ENCODE data around the gene CD44. TPM values are rescaled to one million over a fixed set of nuclear protein-coding genes. Genes with fewer than 3 reads are reported as not detected.

The CD44 gene
- total and polyA plus RNA-seq, 2 experiments from 2014 or later, result 8.5 to 41.3 TPM

DNA sequence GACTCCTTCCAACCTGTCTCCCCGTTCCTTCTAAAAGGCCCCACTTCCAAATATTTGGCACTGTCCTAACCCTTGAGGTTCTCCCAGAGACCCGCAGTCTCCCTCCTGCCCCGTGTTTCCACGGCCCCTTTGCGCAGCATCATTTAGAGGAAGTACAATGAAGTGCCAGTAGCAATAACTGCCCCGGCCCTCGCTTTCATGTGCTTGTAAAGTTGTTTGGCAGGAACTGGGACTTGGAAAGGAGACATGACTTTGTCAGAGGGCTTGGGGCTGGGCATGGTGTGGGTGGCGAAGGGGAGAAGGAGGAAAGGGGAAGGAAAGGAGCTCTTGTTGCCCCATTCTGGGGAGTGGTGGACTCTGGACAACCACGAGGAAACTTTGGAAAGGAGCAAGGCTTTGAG, 2.6 kb downstream of the CD44 start:
- TF ChIP-seq CTCF (IDR thresholded peaks at IDR 0.05; ENCODE audit: low read depth, low read length), result no peak
- Histone ChIP-seq H3K4me1 (ENCODE audit: low read depth) (peaks cover 3% of the 10 kb centered on the region), H3K9me3 (ENCODE audit: low read depth) (no peaks in the 10 kb centered on the region), H3K36me3 (no peaks in the 10 kb centered on the region), H3K4me3 (no peak overlapping the region), H3K27ac (no peak overlapping the region), H3K27me3 (peaks cover 30% of the 10 kb centered on the region)
- no peak for DNase-seq (ENCODE audit: low read depth in 1 of 2, low spot score in 1 of 2)

DNA sequence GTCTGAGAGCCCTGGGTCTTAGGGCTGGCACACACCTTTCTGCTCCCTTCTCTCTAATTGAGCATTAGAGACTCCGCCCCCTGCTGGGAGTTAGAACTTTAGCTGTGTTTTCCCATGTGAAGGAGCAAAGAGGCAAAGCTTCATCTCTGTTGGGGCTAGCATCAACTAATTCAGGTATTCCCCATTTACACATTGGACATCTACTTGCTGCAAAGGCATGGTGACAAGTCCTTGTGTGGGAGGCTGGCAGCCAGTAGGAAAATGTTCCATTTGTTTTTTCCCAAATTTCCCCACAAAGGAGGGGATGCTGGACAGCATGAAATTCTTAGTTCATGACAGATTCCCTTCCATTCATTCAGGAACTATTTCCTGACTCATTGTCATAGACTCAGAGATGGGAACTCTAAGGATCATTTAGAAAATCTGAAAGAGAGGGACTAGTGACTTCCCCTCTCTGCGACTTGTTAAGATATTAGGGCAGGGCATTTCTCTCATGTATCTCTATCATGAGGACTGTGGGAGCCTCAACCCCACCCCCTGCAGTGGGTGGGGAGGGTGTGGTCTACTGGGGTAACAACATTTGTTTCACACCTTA, 3.6 kb downstream of the CD44 start:
- Histone ChIP-seq H3K27me3 (peaks cover 20% of the 10 kb centered on the region), H3K36me3 (no peaks in the 10 kb centered on the region), H3K9me3 (ENCODE audit: low read depth) (no peaks in the 10 kb centered on the region), H3K27ac (no peak overlapping the region), H3K4me3 (no peak overlapping the region), H3K4me1 (ENCODE audit: low read depth) (peaks cover 3% of the 10 kb centered on the region)
- peak; percentile 21 for TF ChIP-seq CTCF (IDR thresholded peaks at IDR 0.05; ENCODE audit: low read depth, low read length)
- peak in 1 of 2 donors; percentile 41 for DNase-seq (ENCODE audit: low read depth in 1 of 2, low spot score in 1 of 2)

- no peak for DNase-seq (ENCODE audit: low read depth in 1 of 2, low spot score in 1 of 2)
- H3K36me3 ChIP-seq, result no peaks in the 10 kb centered on the region
- peaks cover 3% of the 10 kb centered on the region for H3K4me1 ChIP-seq (ENCODE audit: low read depth)
- TF ChIP-seq CTCF (IDR thresholded peaks at IDR 0.05; ENCODE audit: low read depth, low read length), result no peak
- H3K27me3 ChIP-seq, result peaks cover 11% of the 10 kb centered on the region
- H3K27ac ChIP-seq, result no peak overlapping the region
- no peaks in the 10 kb centered on the region for H3K9me3 ChIP-seq (ENCODE audit: low read depth)
- H3K4me3 ChIP-seq, result no peak overlapping the region
Measured at GRCh38 chr11:35143297-35144135, 4.5 kb downstream of the CD44 start.

- Histone ChIP-seq H3K9me3 (ENCODE audit: low read depth) (no peaks in the 10 kb centered on the region), H3K27me3 (peaks cover 4% of the 10 kb centered on the region), H3K4me1 (ENCODE audit: low read depth) (peaks cover 3% of the 10 kb centered on the region), H3K27ac (no peak overlapping the region), H3K36me3 (no peaks in the 10 kb centered on the region), H3K4me3 (no peak overlapping the region)
- TF ChIP-seq CTCF (IDR thresholded peaks at IDR 0.05; ENCODE audit: low read depth, low read length), result no peak
- peak in 1 of 2 donors; percentile 66 for DNase-seq (ENCODE audit: low read depth in 1 of 2, low spot score in 1 of 2)
Measured at GRCh38 chr11:35144136-35144741, 5.3 kb downstream of the CD44 start.

DNA sequence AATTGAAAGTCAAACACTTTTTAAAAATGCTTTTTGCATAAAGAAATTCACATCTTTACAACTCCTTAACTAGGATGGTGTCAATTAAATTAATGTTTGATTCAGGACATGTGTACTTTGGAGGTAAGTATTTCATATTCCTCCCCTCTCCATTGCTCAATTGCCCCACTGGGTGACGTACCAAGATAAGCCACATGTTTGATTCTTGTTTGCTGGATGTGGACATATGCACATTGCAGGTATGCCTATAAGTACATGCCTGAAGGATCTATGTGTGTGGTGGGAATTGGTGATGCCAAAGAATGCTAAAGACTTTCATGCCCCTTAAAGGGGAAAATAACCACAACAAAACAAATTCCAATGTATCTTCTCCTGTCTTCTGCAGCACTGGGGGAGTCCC, 5.8 kb downstream of the CD44 start:
- H3K27ac ChIP-seq, result no peak overlapping the region
- H3K27me3 ChIP-seq, result peaks cover 2% of the 10 kb centered on the region
- peaks cover 3% of the 10 kb centered on the region for H3K4me1 ChIP-seq (ENCODE audit: low read depth)
- peak in 1 of 2 donors; percentile 59 for DNase-seq (ENCODE audit: low read depth in 1 of 2, low spot score in 1 of 2)
- H3K9me3 ChIP-seq (ENCODE audit: low read depth), result no peaks in the 10 kb centered on the region
- no peaks in the 10 kb centered on the region for H3K36me3 ChIP-seq
- TF ChIP-seq CTCF (IDR thresholded peaks at IDR 0.05; ENCODE audit: low read depth, low read length), result no peak
- no peak overlapping the region for H3K4me3 ChIP-seq

Data from cardiac muscle cell (in vitro differentiated cells and primary cell).